ENCODE data around the gene ARHGAP20. TPM values are rescaled to one million over a fixed set of nuclear protein-coding genes. Genes with fewer than 3 reads are reported as not detected.

ARHGAP20 gene
- total RNA-seq, 1 donor from 2014 or later, result 5.5 TPM

DNA sequence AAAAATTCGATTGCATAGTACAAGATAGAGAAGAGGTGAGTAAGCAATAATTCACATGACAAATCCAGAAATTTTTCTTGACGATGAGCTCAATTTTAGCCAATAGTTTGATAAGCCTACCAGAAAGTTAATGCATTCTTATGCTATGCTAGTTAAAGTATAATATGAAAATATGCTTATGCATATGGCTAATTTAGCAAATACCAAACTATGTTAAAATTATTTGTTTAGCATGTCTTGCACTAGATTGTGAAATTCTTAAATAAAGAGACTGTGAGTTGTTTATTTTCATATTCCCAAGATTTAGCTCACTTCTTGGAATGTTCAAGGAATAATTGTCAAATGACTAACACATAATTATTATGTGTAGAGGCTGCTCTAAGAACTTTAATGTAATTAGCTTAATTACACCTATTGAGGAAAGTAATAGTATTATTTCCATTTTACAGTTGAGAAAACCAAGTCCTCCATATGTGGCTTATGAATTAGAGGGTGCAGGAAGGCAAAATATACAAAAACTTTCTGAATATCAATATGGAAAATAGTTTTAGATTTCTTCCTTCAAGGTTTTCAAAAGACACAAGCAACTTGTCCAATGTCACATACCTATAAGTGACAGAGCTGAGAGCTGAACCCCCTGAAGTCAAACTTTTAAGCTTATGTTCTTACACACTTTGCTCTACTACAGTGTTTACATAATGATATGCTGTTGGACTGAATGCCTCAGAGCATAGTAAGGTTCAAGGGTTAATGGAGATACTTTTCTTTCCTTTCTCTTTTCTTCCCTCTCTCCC lies 45.9 kb upstream of the ARHGAP20 start:
- ATAC-seq (no peak), DNase-seq (no peak)
- H3K36me3 ChIP-seq, result no peaks in the 10 kb centered on the region
- no peak overlapping the region for H3K4me3 ChIP-seq
- H3K27ac ChIP-seq, result no peak overlapping the region
- H3K4me1 ChIP-seq, result peaks cover 16% of the 10 kb centered on the region
- H3K27me3 ChIP-seq (ENCODE audit: low read depth), result no peaks in the 10 kb centered on the region
- intact Hi-C loops (cut with DNase I), result no loop called here
- no peak for TF ChIP-seq CTCF (IDR thresholded peaks at IDR 0.05)
- peaks cover 2% of the 10 kb centered on the region for H3K9me3 ChIP-seq

GRCh38 chr11:110757066-110757465 lies 44.8 kb upstream of the ARHGAP20 start:
- H3K4me3 ChIP-seq, result no peak overlapping the region
- no peak overlapping the region for H3K27ac ChIP-seq
- peaks cover 13% of the 10 kb centered on the region for H3K9me3 ChIP-seq
- peaks cover 8% of the 10 kb centered on the region for H3K4me1 ChIP-seq
- TF ChIP-seq CTCF (IDR thresholded peaks at IDR 0.05), result no peak
- no peak for ATAC-seq
- intact Hi-C loops (cut with DNase I), result no loop called here
- no peaks in the 10 kb centered on the region for H3K36me3 ChIP-seq
- no peak for DNase-seq
- no peaks in the 10 kb centered on the region for H3K27me3 ChIP-seq (ENCODE audit: low read depth)

- no peak overlapping the region for H3K4me3 ChIP-seq
- H3K9me3 ChIP-seq, result peaks cover 13% of the 10 kb centered on the region
- no peak for ATAC-seq
- H3K4me1 ChIP-seq, result peaks cover 8% of the 10 kb centered on the region
- no peak for DNase-seq
- intact Hi-C loops (cut with DNase I), result no loop called here
- H3K27me3 ChIP-seq (ENCODE audit: low read depth), result no peaks in the 10 kb centered on the region
- TF ChIP-seq CTCF (IDR thresholded peaks at IDR 0.05), result no peak
- H3K27ac ChIP-seq, result no peak overlapping the region
- no peaks in the 10 kb centered on the region for H3K36me3 ChIP-seq
Observed at GRCh38 chr11:110755941-110756340, 43.7 kb upstream of the ARHGAP20 start.

- no peak overlapping the region for H3K4me3 ChIP-seq
- intact Hi-C loops (cut with DNase I), result no loop called here
- H3K36me3 ChIP-seq, result no peaks in the 10 kb centered on the region
- ATAC-seq, result no peak
- no peak overlapping the region for H3K27ac ChIP-seq
- TF ChIP-seq CTCF (IDR thresholded peaks at IDR 0.05), result no peak
- DNase-seq, result no peak
- no peaks in the 10 kb centered on the region for H3K27me3 ChIP-seq (ENCODE audit: low read depth)
- no peaks in the 10 kb centered on the region for H3K4me1 ChIP-seq
- peaks cover 13% of the 10 kb centered on the region for H3K9me3 ChIP-seq
Observed at GRCh38 chr11:110752890-110753289, 40.7 kb upstream of the ARHGAP20 start.

DNA sequence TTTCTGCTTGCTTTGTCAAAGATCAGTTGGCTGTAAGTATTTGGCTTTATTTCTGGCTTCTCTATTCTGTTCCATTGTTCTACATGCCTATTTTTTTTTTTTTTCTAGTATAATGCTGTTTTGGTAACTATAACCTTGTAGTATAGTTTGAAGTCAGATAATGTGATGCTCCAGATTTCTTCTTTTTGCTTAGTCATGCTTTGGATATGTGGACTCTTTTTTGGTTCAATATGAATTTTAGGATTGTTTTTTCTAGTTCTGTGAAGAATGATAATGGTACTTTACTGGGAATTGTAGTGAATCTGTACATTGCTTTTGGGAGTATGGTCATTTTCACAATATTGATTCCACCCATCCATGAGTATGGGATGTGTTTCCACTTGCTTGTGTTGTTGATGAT lies 37.9 kb upstream of the ARHGAP20 start:
- no peak for DNase-seq
- no peak for ATAC-seq
- intact Hi-C loops (cut with DNase I), result no loop called here
- Histone ChIP-seq H3K27me3 (ENCODE audit: low read depth) (no peaks in the 10 kb centered on the region), H3K27ac (no peak overlapping the region), H3K4me3 (no peak overlapping the region), H3K36me3 (no peaks in the 10 kb centered on the region), H3K9me3 (peaks cover 13% of the 10 kb centered on the region), H3K4me1 (no peaks in the 10 kb centered on the region)
- TF ChIP-seq CTCF (IDR thresholded peaks at IDR 0.05), result no peak
